ENCODE measurements around the gene CXCL8. TPM values are rescaled to one million over a fixed set of nuclear protein-coding genes. Genes with fewer than 3 reads are reported as not detected.

Gene CXCL8
- total and polyA plus RNA-seq, 9 of the 15 experiments (the other 6 are each of a cell fraction or from before 2014, with no cell fraction given), result 1.6 to 7.7 (median 3.3) TPM

- H4K20me1 ChIP-seq (replicated peaks; ENCODE audit: control insufficient read depth, insufficient read depth, low read length), result no peaks in the 10 kb centered on the region
- FAIRE-seq, result no peak
- no peak overlapping the region for H2AFZ ChIP-seq (ENCODE audit: low read depth, low read length)
- intact Hi-C loops (cut with micrococcal nuclease) (no loop called here), in situ Hi-C loops (cut with MboI) (no loop called here)
- no peaks in the 10 kb centered on the region for H3K9me1 ChIP-seq (ENCODE audit: control insufficient read depth, insufficient read depth, low read length)
- ChIA-PET POLR2A (interaction anchor here (1.2 kb wide), 1 partner anchor 294 kb away, joined by 3 read pairs; no protein-coding TSS in a partner anchor), CTCF (ENCODE audit: low intra/inter-chr PET ratio) (no interaction called here)
- TF ChIP-seq ZFPM2 (CRISPR knock-in tag; IDR thresholded peaks at IDR 0.05), result no peak
- no peak for TF ChIP-seq ZNF830 (CRISPR knock-in tag; IDR thresholded peaks at IDR 0.05)
- TF ChIP-seq ZBTB8A (IDR thresholded peaks at IDR 0.05; ENCODE audit: partially characterized antibody), result no peak
- TF ChIP-seq ZC3H8 (IDR thresholded peaks at IDR 0.05), result no peak
- no peak for TF ChIP-seq ZNF79 (CRISPR knock-in tag; IDR thresholded peaks at IDR 0.05; ENCODE audit: low read depth)
- no peak for TF ChIP-seq POLR3A (IDR thresholded peaks at IDR 0.05; ENCODE audit: borderline replicate concordance, extremely low read depth, insufficient read depth, insufficient read length)
- no peak for TF ChIP-seq ZFX (CRISPR knock-in tag; IDR thresholded peaks at IDR 0.05)
- no peaks in the 10 kb centered on the region for H3K27me3 ChIP-seq (ENCODE audit: control insufficient read depth in 2 of 2, insufficient read depth in 2 of 2, low read length in 2 of 2)
- H3K79me2 ChIP-seq (ENCODE audit: control insufficient read depth, insufficient read depth, low read length), result no peaks in the 10 kb centered on the region
- H3K4me1 ChIP-seq (replicated peaks in 1 of 2; ENCODE audit: control insufficient read depth in 2 of 2, insufficient read depth in 2 of 2, low read length in 2 of 2), result peaks cover 0 to 12% of the 10 kb centered on the region in 2 experiments; a peak in 3 of 5 replicates
- H3K4me3 ChIP-seq, result no peak overlapping the region
- no peak for DNase-seq (ENCODE audit: extremely low read depth in 1 of 4, low spot score in 3 of 4)
- H3K9me3 ChIP-seq (replicated peaks; ENCODE audit: control insufficient read depth, insufficient read depth, low read depth, low read length), result no peaks in the 10 kb centered on the region
- WGBS (ENCODE audit: insufficient coverage, low coverage, missing lambda C conversion rate), result 72% methylated on average over 5 of the region's 5 CpGs
- H3K27ac ChIP-seq (ENCODE audit: extremely low read depth, low read depth, low read length), result no peak overlapping the region
- no TSS peak for BruUV-seq (replicated peaks)
- no peak overlapping the region for H3K4me2 ChIP-seq (ENCODE audit: insufficient read depth, low read length)
- no peaks in the 10 kb centered on the region for H3K36me3 ChIP-seq (ENCODE audit: control insufficient read depth, insufficient read depth, low read length)
- ATAC-seq, result no peak
- H3K9ac ChIP-seq (ENCODE audit: insufficient read depth in 1 of 2, low read depth in 2 of 2, low read length in 2 of 2), result no peak overlapping the region
Measured at GRCh38 chr4:73744203-73744602, 3.8 kb downstream of the CXCL8 start.

GRCh38 chr4:73750730-73751129 lies 10.4 kb downstream of the CXCL8 start:
- in situ Hi-C loops (cut with MboI) (no loop called here), intact Hi-C loops (cut with micrococcal nuclease) (no loop called here)
- H2AFZ ChIP-seq (ENCODE audit: low read depth, low read length), result no peak overlapping the region
- ChIA-PET POLR2A (interaction anchor here (2.4 kb wide), 1 partner anchor 12 kb away, joined by 8 read pairs; no protein-coding TSS in a partner anchor), CTCF (ENCODE audit: low intra/inter-chr PET ratio) (no interaction called here)
- H3K4me3 ChIP-seq, result no peak overlapping the region
- ATAC-seq (no peak), FAIRE-seq (no peak), DNase-seq (ENCODE audit: extremely low read depth in 1 of 4, low spot score in 3 of 4) (no peak)
- no peaks in the 10 kb centered on the region for H3K27me3 ChIP-seq (ENCODE audit: control insufficient read depth in 2 of 2, insufficient read depth in 2 of 2, low read length in 2 of 2)
- no TSS peak for BruUV-seq (replicated peaks)
- no peaks in the 10 kb centered on the region for H3K9me1 ChIP-seq (ENCODE audit: control insufficient read depth, insufficient read depth, low read length)
- no peaks in the 10 kb centered on the region for H3K9me3 ChIP-seq (replicated peaks; ENCODE audit: control insufficient read depth, insufficient read depth, low read depth, low read length)
- TF ChIP-seq CREM (IDR thresholded peaks at IDR 0.05; ENCODE audit: low read depth), result no peak
- TF ChIP-seq SIN3B (IDR thresholded peaks at IDR 0.05; ENCODE audit: low read depth), result no peak
- peaks cover 0 to 6% of the 10 kb centered on the region in 2 experiments; a peak in 1 of 5 replicates for H3K4me1 ChIP-seq (replicated peaks in 1 of 2; ENCODE audit: control insufficient read depth in 2 of 2, insufficient read depth in 2 of 2, low read length in 2 of 2)
- H3K36me3 ChIP-seq (ENCODE audit: control insufficient read depth, insufficient read depth, low read length), result no peaks in the 10 kb centered on the region
- H3K4me2 ChIP-seq (ENCODE audit: insufficient read depth, low read length), result no peak overlapping the region
- no peaks in the 10 kb centered on the region for H4K20me1 ChIP-seq (replicated peaks; ENCODE audit: control insufficient read depth, insufficient read depth, low read length)
- H3K79me2 ChIP-seq (ENCODE audit: control insufficient read depth, insufficient read depth, low read length), result no peaks in the 10 kb centered on the region
- no peak overlapping the region for H3K9ac ChIP-seq (ENCODE audit: insufficient read depth in 1 of 2, low read depth in 2 of 2, low read length in 2 of 2)
- H3K27ac ChIP-seq (ENCODE audit: extremely low read depth, low read depth, low read length), result no peak overlapping the region
